Measurements from ENCODE around the gene FAM13A. TPM values are rescaled to one million over a fixed set of nuclear protein-coding genes. Genes with fewer than 3 reads are reported as not detected.

FAM13A gene
- total and polyA plus RNA-seq, 9 of the 15 experiments (the other 6 are each of a cell fraction or from before 2014, with no cell fraction given): 11.3 to 23.3 (median 14.7) TPM

DNA sequence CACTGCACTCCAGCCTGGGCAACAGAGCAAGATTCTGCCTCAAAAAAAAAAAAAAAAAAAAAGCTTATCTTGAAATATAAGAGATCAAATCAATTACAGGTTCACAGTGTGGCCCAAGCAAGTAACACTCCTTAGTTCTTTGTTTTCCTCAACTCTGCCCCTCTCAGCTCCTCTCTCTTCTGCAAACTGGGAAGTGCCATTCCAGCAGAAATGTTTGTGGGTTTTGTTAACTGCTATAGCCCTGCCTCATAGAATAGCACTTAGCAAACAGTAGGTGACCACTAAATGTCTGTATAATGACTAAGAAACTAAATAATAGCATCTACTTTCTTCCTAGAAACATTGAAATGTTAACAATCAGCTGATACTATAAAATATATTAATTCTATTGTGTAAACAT lies 199.4 kb downstream of the FAM13A start:
- peaks cover 0 to 7% of the 10 kb centered on the region in 2 experiments; a peak in 2 of 5 replicates for H3K4me1 ChIP-seq (replicated peaks in 1 of 2; ENCODE audit: control insufficient read depth in 2 of 2, insufficient read depth in 2 of 2, low read length in 2 of 2)
- H3K9me3 ChIP-seq (replicated peaks; ENCODE audit: control insufficient read depth, insufficient read depth, low read depth, low read length): no peaks in the 10 kb centered on the region
- TF ChIP-seq CREBBP (IDR thresholded peaks at IDR 0.05; ENCODE audit: low read depth, low read length) (no peak), ZNF583 (CRISPR knock-in tag; IDR thresholded peaks at IDR 0.05) (no peak), MTF1 (CRISPR knock-in tag; IDR thresholded peaks at IDR 0.05; ENCODE audit: borderline replicate concordance) (no peak), SRSF1 (IDR thresholded peaks at IDR 0.05; ENCODE audit: low read depth, low read length) (no peak), SRF (CRISPR knock-in tag; IDR thresholded peaks at IDR 0.05) (no peak), NR1H2 (CRISPR knock-in tag; IDR thresholded peaks at IDR 0.05) (no peak), CCNT2 (IDR thresholded peaks at IDR 0.05; ENCODE audit: borderline replicate concordance, extremely low read depth, insufficient read length, low read depth, low read length) (no peak), ZBTB1 (CRISPR knock-in tag; IDR thresholded peaks at IDR 0.05; ENCODE audit: borderline replicate concordance, low read depth) (no peak), ZNF589 (CRISPR knock-in tag; IDR thresholded peaks at IDR 0.05; ENCODE audit: low read depth) (no peak), ADNP (tag; IDR thresholded peaks at IDR 0.05) (no peak), ARNT (IDR thresholded peaks at IDR 0.05) (no peak)
- TF ChIP-seq, protein P1, sequence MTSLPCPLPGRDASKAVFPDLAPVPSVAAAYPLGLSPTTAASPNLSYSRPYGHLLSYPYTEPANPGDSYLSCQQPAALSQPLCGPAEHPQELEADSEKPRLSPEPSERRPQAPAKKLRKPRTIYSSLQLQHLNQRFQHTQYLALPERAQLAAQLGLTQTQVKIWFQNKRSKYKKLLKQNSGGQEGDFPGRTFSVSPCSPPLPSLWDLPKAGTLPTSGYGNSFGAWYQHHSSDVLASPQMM (CRISPR knock-in tag; IDR thresholded peaks at IDR 0.05): no peak
- TF ChIP-seq, protein P2, sequence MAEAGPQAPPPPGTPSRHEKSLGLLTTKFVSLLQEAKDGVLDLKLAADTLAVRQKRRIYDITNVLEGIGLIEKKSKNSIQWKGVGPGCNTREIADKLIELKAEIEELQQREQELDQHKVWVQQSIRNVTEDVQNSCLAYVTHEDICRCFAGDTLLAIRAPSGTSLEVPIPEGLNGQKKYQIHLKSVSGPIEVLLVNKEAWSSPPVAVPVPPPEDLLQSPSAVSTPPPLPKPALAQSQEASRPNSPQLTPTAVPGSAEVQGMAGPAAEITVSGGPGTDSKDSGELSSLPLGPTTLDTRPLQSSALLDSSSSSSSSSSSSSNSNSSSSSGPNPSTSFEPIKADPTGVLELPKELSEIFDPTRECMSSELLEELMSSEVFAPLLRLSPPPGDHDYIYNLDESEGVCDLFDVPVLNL (CRISPR knock-in tag; IDR thresholded peaks at IDR 0.05; ENCODE audit: low read depth): no peak
- TF ChIP-seq, protein P3, sequence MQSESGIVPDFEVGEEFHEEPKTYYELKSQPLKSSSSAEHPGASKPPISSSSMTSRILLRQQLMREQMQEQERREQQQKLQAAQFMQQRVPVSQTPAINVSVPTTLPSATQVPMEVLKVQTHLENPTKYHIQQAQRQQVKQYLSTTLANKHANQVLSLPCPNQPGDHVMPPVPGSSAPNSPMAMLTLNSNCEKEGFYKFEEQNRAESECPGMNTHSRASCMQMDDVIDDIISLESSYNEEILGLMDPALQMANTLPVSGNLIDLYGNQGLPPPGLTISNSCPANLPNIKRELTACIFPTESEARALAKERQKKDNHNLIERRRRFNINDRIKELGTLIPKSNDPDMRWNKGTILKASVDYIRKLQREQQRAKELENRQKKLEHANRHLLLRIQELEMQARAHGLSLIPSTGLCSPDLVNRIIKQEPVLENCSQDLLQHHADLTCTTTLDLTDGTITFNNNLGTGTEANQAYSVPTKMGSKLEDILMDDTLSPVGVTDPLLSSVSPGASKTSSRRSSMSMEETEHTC (IDR thresholded peaks at IDR 0.05): no peak
- TF ChIP-seq, protein P4, sequence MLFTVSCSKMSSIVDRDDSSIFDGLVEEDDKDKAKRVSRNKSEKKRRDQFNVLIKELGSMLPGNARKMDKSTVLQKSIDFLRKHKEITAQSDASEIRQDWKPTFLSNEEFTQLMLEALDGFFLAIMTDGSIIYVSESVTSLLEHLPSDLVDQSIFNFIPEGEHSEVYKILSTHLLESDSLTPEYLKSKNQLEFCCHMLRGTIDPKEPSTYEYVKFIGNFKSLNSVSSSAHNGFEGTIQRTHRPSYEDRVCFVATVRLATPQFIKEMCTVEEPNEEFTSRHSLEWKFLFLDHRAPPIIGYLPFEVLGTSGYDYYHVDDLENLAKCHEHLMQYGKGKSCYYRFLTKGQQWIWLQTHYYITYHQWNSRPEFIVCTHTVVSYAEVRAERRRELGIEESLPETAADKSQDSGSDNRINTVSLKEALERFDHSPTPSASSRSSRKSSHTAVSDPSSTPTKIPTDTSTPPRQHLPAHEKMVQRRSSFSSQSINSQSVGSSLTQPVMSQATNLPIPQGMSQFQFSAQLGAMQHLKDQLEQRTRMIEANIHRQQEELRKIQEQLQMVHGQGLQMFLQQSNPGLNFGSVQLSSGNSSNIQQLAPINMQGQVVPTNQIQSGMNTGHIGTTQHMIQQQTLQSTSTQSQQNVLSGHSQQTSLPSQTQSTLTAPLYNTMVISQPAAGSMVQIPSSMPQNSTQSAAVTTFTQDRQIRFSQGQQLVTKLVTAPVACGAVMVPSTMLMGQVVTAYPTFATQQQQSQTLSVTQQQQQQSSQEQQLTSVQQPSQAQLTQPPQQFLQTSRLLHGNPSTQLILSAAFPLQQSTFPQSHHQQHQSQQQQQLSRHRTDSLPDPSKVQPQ (CRISPR knock-in tag; IDR thresholded peaks at IDR 0.05; ENCODE audit: borderline replicate concordance): no peak
- H3K4me2 ChIP-seq (ENCODE audit: insufficient read depth, low read length): no peak overlapping the region
- no peaks in the 10 kb centered on the region; the same call in 2 of the 3 replicates for H3K36me3 ChIP-seq (ENCODE audit: control insufficient read depth, insufficient read depth, low read length)
- H3K27me3 ChIP-seq (ENCODE audit: control insufficient read depth in 2 of 2, insufficient read depth in 2 of 2, low read length in 2 of 2): no peaks in the 10 kb centered on the region
- FAIRE-seq (no peak), DNase-seq (ENCODE audit: extremely low read depth in 1 of 4, low spot score in 3 of 4) (no peak), ATAC-seq (no peak)
- no peak overlapping the region for H3K27ac ChIP-seq (ENCODE audit: extremely low read depth, low read depth, low read length)
- POLR2A ChIA-PET: interaction anchor here (1.6 kb wide), 1 partner anchor 34 kb away, joined by 8 read pairs; no protein-coding TSS in a partner anchor
- in situ Hi-C loops (cut with MboI) (no loop called here), intact Hi-C loops (cut with micrococcal nuclease) (no loop called here)
- H3K4me3 ChIP-seq: no peak overlapping the region
- BruUV-seq (replicated peaks): no TSS peak
- H3K79me2 ChIP-seq (ENCODE audit: control insufficient read depth, insufficient read depth, low read length): no peaks in the 10 kb centered on the region
- no peaks in the 10 kb centered on the region for H4K20me1 ChIP-seq (replicated peaks; ENCODE audit: control insufficient read depth, insufficient read depth, low read length)
- H2AFZ ChIP-seq (ENCODE audit: low read depth, low read length): no peak overlapping the region
- H3K9me1 ChIP-seq (ENCODE audit: control insufficient read depth, insufficient read depth, low read length): no peaks in the 10 kb centered on the region
- CTCF ChIA-PET (ENCODE audit: low intra/inter-chr PET ratio): no interaction called here
- no peak overlapping the region for H3K9ac ChIP-seq (ENCODE audit: insufficient read depth in 1 of 2, low read depth in 2 of 2, low read length in 2 of 2)

All from K562 (cell line).